Sigmoid colon (tissue), 7 donors: ENCODE results near the gene NMT1. TPM values are rescaled to one million over a fixed set of nuclear protein-coding genes. Genes with fewer than 3 reads are reported as not detected.
A peak's percentile ranks its signal among the peaks of the same experiment; 100 is the strongest.
"Not testable (repeated sequence)": the region's sequence is repeated elsewhere in the genome, so short reads cannot be mapped to it uniquely, and the experiment has no call there.

Source experiments
- DNase-seq: peaks from one replicate; pipeline ENCODE4 v3.0.0-alpha.2; 2019
- H3K27ac ChIP-seq, 4 donors: fragments of 200-600 bp; sonication (generic); one replicate each; pipeline ENCODE4 v1.5.1; 2016 to 2019; ENCODE audit warnings: mild to moderate bottlenecking in 1 of 4
- H3K27me3 ChIP-seq, 3 donors: fragments of 200-600 bp; sonication (generic); one replicate each; pipeline ENCODE4 v1.5.1; 2019; ENCODE audit warnings: mild to moderate bottlenecking in 1 of 3
- H3K36me3 ChIP-seq, 4 donors: fragments of 200-600 bp; sonication (generic); one replicate each; pipeline ENCODE4 v1.5.1; 2016 to 2019
- H3K4me1 ChIP-seq, 4 donors: fragments of 200-600 bp; sonication (generic); one replicate each; pipeline ENCODE4 v1.5.1; 2017 to 2019
- H3K4me3 ChIP-seq, 4 donors: fragments of 200-600 bp; sonication (generic); one replicate each; pipeline ENCODE4 v1.5.1; 2017 to 2019; ENCODE audit warnings: mild to moderate bottlenecking in 2 of 4, moderate library complexity in 1 of 4
- H3K9me3 ChIP-seq, 4 donors: fragments of 200-600 bp in 3 of 4; sonication (generic) in 3 of 4; one replicate each; pipeline versions ENCODE4 v1.5.1 to v1.6.1; 2013 to 2019
- CTCF ChIP-seq, 4 experiments: fragments of 450-650 bp in 3 of 4; fragments of 200-600 bp in 1 of 4; IDR thresholded peaks; one replicate each; pipeline ENCODE4 v1.5.1; 2016 to 2019; ENCODE audit warnings: antibody characterized with exemption in 4 of 4, mild to moderate bottlenecking in 3 of 4, moderate library complexity in 2 of 4
- EP300 ChIP-seq, 4 donors: sonication (generic); formaldehyde crosslinking; IDR thresholded peaks; one replicate each; pipeline ENCODE4 v1.6.1; 2017; ENCODE audit warnings: antibody characterized with exemption in 4 of 4
- POLR2A ChIP-seq, 2 donors: fragments of 450-650 bp; IDR thresholded peaks; one replicate each; pipeline ENCODE4 v1.6.1; 2016; ENCODE audit warnings: antibody characterized with exemption in 2 of 2, mild to moderate bottlenecking in 2 of 2, moderate library complexity in 2 of 2
- POLR2AphosphoS5 ChIP-seq, 4 donors: sonication (generic); formaldehyde crosslinking; IDR thresholded peaks; one replicate each; pipeline ENCODE4 v1.6.1; 2017; ENCODE audit warnings: antibody characterized with exemption in 4 of 4
- WGBS, 2 donors: extraction: QIAGEN DNeasy Blood & Tissue Kit; methylation state at CpG; one replicate each; pipeline ENCODE4 v1.1.7; 2013; 5-methylcytosine and 5-hydroxymethylcytosine counted together
- intact Hi-C: fragments of 100-400 bp; cut with DNase I; formaldehyde crosslinking; loops from one replicate; pipeline ENCODE4 v1.15.1; 2023
- polyA plus RNA-seq, 3 donors: library from polyadenylated mRNA; stranded (reverse); fragments of 200-250 nt; gene quantifications; one replicate each; pipeline ENCODE4 v1.2.3, GENCODE V29; 2013
- total RNA-seq, 4 donors: library from RNA; depleted of rRNA; stranded (reverse); fragments of >200 nt; gene quantifications; one replicate each; pipeline ENCODE4 v1.1.0, GENCODE V29; 2016
- donor health status: healthy with polysubstance abuse.
- donor health status: Bipolar disorder and iron deficiency.
- donor health status: healthy.

The NMT1 gene
- total and polyA plus RNA-seq, 7 donors = 13.2 to 59.2 (median 41.0) TPM

DNA sequence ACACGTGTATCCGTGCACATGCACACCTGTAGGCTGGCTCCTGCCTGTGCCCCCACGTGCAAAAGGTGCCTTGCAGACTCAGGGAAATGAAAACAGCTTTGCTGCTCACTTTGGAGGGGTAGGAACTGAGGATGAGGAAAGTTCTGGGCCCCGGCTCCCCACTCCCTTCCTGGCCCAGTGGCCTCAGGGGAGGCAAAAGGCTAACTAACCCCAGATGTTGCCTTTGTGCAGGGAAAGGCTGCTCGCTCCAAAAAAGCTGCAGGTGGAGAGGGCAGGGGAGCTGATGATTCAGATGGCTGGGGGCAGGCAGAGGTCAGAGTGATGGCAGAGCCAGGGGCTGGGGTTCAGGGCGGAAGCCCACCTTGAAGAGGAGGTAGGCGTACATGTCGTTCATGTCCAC is 58.8 kb downstream of the NMT1 start:
- no peak for TF ChIP-seq POLR2AphosphoS5 (IDR thresholded peaks at IDR 0.05)
- TF ChIP-seq CTCF (IDR thresholded peaks at IDR 0.05) = no peak
- no peak for TF ChIP-seq EP300 (IDR thresholded peaks at IDR 0.05)
- no peak for TF ChIP-seq POLR2A (IDR thresholded peaks at IDR 0.05)
- Histone ChIP-seq H3K4me3 (no peak overlapping the region), H3K27ac (no peak overlapping the region), H3K27me3 (no peaks in the 10 kb centered on the region), H3K4me1 (peaks cover 0 to 24% (median 23%) of the 10 kb centered on the region in 4 donors), H3K36me3 (peaks cover 13 to 55% (median 20%) of the 10 kb centered on the region in 4 donors), H3K9me3 (no peaks in the 10 kb centered on the region)
- DNase-seq = no peak
- 88 to 93% methylated on average over 8 of the region's 8 CpGs for WGBS, 2 donors
- intact Hi-C loops = no loop called here

GRCh38 chr17:45120558-45120957 is 59.4 kb downstream of the NMT1 start:
- intact Hi-C loops = no loop called here
- TF ChIP-seq POLR2AphosphoS5 (IDR thresholded peaks at IDR 0.05) (no peak), EP300 (IDR thresholded peaks at IDR 0.05) (no peak), CTCF (IDR thresholded peaks at IDR 0.05) (no peak), POLR2A (IDR thresholded peaks at IDR 0.05) (no peak)
- Histone ChIP-seq H3K4me3 (no peak overlapping the region), H3K27me3 (no peaks in the 10 kb centered on the region), H3K9me3 (no peaks in the 10 kb centered on the region), H3K4me1 (peaks cover 0 to 29% (median 25%) of the 10 kb centered on the region in 4 donors), H3K36me3 (peaks cover 13 to 53% (median 20%) of the 10 kb centered on the region in 4 donors), H3K27ac (no peak overlapping the region)
- no peak for DNase-seq
- WGBS, 2 donors = 84 to 94% methylated on average over 22 of the region's 22 CpGs

DNA sequence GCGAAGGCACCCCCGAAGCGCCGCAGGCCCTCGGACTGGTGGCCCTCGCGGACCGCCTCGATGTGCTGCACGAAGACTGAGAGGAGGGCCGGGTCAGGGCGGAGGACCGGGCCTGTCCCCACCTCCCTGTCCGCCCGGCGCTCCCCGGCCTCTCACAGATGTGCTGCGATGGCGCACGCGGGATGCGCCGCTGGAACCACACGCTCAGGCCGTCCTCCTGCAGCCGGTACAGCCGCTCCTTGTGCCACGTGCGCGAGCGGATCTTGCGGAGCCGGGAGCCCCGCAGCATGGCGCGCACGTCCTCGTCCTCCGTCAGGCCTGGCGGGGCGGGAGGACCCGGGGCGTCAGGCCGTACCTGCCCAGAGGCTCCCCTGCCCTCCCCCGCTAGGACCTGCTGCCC is 59.9 kb downstream of the NMT1 start:
- WGBS, 2 donors = 62 to 90% methylated on average over 45 of the region's 45 CpGs
- intact Hi-C loops = no loop called here
- no peaks in the 10 kb centered on the region for H3K27me3 ChIP-seq
- no peaks in the 10 kb centered on the region for H3K9me3 ChIP-seq
- H3K4me3 ChIP-seq = no peak overlapping the region
- TF ChIP-seq CTCF (IDR thresholded peaks at IDR 0.05) = no peak
- TF ChIP-seq POLR2A (IDR thresholded peaks at IDR 0.05) = no peak
- DNase-seq = no peak
- H3K4me1 ChIP-seq = peaks cover 0 to 29% (median 25%) of the 10 kb centered on the region in 4 donors
- no peak overlapping the region for H3K27ac ChIP-seq
- peaks cover 13 to 48% (median 20%) of the 10 kb centered on the region in 4 donors for H3K36me3 ChIP-seq

DNA sequence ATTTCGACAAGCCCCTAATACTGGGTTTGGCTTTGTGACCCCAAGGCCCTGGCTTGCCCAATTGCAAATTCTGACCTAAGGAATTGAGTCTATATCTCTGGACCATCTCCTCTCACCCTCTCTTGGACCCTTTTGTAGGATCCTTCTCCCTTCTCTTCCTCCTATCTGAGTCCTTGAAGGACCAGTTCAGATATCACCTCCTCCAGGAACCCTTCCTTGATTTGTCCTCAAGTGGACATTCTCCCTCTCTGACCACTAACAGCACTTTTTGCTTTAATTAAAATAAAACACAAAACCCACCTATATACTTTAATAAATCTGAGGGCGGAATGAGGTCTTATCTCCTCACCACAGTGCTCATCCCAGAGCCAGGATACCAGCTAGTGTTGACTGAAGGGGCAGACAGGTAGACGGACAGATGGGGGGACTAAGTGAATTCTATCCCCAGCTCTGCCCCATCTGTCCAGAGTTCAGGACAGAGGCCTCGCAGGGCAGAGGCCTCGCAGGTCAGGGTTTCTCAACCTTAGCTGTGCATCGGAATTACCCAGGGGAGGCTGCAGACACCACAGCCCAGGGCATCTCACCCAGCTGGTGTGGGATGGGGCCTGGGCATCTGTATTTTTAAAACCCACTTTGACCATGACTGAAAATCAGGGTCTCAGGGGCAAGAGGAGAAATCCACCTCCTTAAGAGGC is 62.1 kb downstream of the NMT1 start:
- 74 to 87% methylated on average over 6 of the region's 6 CpGs for WGBS, 2 donors
- Histone ChIP-seq H3K4me3 (no peak overlapping the region), H3K4me1 (peaks cover 0 to 47% (median 43%) of the 10 kb centered on the region in 4 donors), H3K9me3 (no peaks in the 10 kb centered on the region), H3K27ac (peak overlapping the region; percentile 20 to 73 (median 45)), H3K36me3 (peaks cover 3 to 27% (median 13%) of the 10 kb centered on the region in 4 donors), H3K27me3 (no peaks in the 10 kb centered on the region)
- intact Hi-C loops = no loop called here
- TF ChIP-seq EP300 (IDR thresholded peaks at IDR 0.05) (no peak), POLR2AphosphoS5 (IDR thresholded peaks at IDR 0.05) (no peak), POLR2A (IDR thresholded peaks at IDR 0.05) (no peak)
- no peak for DNase-seq

DNA sequence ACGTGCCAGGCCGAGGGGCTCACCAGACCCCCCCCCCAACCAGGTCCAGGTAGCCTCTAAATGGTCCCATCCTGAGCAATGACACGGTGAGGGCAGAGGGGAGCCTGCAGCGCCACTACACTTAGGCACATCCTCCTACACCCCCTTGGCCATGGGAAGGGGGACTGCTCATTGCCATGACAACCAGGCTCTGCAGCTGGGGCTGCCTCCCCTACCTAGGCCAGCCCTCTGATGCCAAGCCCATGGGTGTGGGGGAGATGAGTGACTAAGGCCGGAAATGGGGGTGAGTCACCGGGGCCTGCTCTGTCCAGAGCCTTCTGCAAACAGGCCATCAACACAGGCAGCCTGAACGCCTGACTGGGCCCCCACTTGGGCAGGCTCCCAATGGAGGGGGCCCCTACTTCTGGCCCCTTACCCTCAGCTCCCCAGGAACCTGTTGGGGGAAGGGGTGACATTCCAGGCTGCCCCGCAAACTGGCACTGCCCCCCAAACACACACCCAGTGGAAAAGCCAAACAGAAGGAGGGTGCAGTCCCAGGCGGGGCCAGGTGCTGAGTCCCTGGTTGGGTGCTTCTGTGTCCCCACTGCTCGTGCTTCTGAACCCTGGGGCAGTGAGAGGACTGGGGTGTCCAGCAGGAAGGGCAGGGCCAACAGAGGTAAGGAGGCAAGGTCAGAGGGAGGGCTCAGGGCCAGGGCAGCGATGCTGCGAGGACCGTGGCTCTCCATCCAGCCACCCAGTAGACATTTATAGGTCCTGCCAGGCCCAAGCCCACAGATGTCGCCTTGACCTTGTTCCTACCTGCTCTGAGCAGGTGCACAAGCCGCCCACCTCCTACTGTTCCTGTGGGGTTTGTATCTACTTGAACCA is 63.0 kb downstream of the NMT1 start:
- peak overlapping the region; percentile 20 to 73 (median 49) for H3K27ac ChIP-seq
- peaks cover 0 to 56% (median 52%) of the 10 kb centered on the region in 4 donors for H3K4me1 ChIP-seq
- no peak for TF ChIP-seq EP300 (IDR thresholded peaks at IDR 0.05)
- no peak for TF ChIP-seq POLR2A (IDR thresholded peaks at IDR 0.05)
- peak in 1 of 4 donors; percentile 45 for TF ChIP-seq POLR2AphosphoS5 (IDR thresholded peaks at IDR 0.05)
- no peaks in the 10 kb centered on the region for H3K9me3 ChIP-seq
- intact Hi-C loops = no loop called here
- H3K36me3 ChIP-seq = peaks cover 0 to 18% (median 6%) of the 10 kb centered on the region in 4 donors
- peak; percentile 84 for DNase-seq
- 45 to 62% methylated on average over 15 of the region's 15 CpGs for WGBS, 2 donors
- no peak overlapping the region for H3K4me3 ChIP-seq
- H3K27me3 ChIP-seq = no peaks in the 10 kb centered on the region

DNA sequence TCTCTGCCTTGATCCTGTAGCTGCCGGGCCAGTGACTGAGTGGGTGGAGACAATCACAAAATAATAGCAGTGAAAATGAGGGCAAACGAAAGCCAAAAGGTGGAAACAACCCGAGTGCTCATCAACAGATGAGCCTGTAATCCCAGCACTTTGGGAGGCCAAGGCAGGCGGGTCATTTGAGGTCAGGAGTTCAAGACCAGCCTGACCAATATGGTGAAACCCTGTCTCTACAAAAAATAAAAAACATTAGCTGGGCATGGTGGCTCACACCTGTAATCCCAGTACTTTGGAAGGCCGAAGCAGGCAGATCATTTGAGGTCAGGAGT is 63.6 kb downstream of the NMT1 start:
- H3K4me3 ChIP-seq, H3K27me3 ChIP-seq, H3K9me3 ChIP-seq, intact Hi-C loops, DNase-seq: not testable (repeated sequence)
- Histone ChIP-seq H3K4me1 (peaks cover 0 to 62% (median 58%) of the 10 kb centered on the region in 4 donors), H3K36me3 (peaks cover 0 to 12% (median 5%) of the 10 kb centered on the region in 4 donors), H3K27ac (peak overlapping the region in 3 of 4 donors; percentile 48 to 73 (median 50))
- WGBS, 2 donors = 54 to 72% methylated on average over 5 of the region's 5 CpGs
